ENCODE data around the gene PGBD2.
"Not testable (repeated sequence)": the region's sequence is repeated elsewhere in the genome, so short reads cannot be mapped to it uniquely, and the experiment has no call there.

The PGBD2 gene

GRCh38 chr1:248889914-248890243 is 16.2 kb upstream of the PGBD2 start:
- DNase-seq: not testable (repeated sequence)

GRCh38 chr1:248890549-248891498 is 15.2 kb upstream of the PGBD2 start:
- no peak for DNase-seq

- no peak for DNase-seq
These were observed 14.3 kb upstream of the PGBD2 start for GRCh38 chr1:248891758-248892157.

GRCh38 chr1:248892590-248892989 is 13.4 kb upstream of the PGBD2 start:
- DNase-seq: no peak

GRCh38 chr1:248894837-248895236 is 11.2 kb upstream of the PGBD2 start:
- DNase-seq: no peak

GRCh38 chr1:248897412-248898337 is 8.4 kb upstream of the PGBD2 start:
- DNase-seq: no peak

- no peak for DNase-seq
These were observed 5.4 kb upstream of the PGBD2 start for GRCh38 chr1:248900637-248901036.

GRCh38 chr1:248901578-248901977 is 4.5 kb upstream of the PGBD2 start:
- no peak for DNase-seq

GRCh38 chr1:248904437-248905216 is 1.4 kb upstream of the PGBD2 start:
- no peak for DNase-seq

- no peak for DNase-seq
These were observed 400 bp upstream of the PGBD2 start for GRCh38 chr1:248905662-248906008.

GRCh38 chr1:248906753-248907661 is 972 bp downstream of the PGBD2 start:
- no peak for DNase-seq

GRCh38 chr1:248910761-248911160 is 4.7 kb downstream of the PGBD2 start:
- DNase-seq: no peak

GRCh38 chr1:248913933-248914332 is 7.9 kb downstream of the PGBD2 start:
- no peak for DNase-seq

GRCh38 chr1:248914796-248915381 is 8.9 kb downstream of the PGBD2 start:
- DNase-seq: no peak

GRCh38 chr1:248918131-248918530 is 12.1 kb downstream of the PGBD2 start:
- no peak for DNase-seq

GRCh38 chr1:248923352-248924338 is 17.6 kb downstream of the PGBD2 start:
- DNase-seq: no peak

- no peak for DNase-seq
These were observed 18.9 kb downstream of the PGBD2 start for GRCh38 chr1:248924696-248925532.

GRCh38 chr1:248925859-248926258 is 19.8 kb downstream of the PGBD2 start:
- not testable (repeated sequence) for DNase-seq
